GM12872 (cell line): ENCODE measurements around the gene KCNJ5.

ENCODE experiments used
- TF ChIP-seq, protein P1 (sequence below): IDR thresholded peaks from 3 replicates; pipeline ENCODE4 v1.5.1; 2011; ENCODE audit warnings: low read depth, mild to moderate bottlenecking, low read length, moderate library complexity; ENCODE audit not compliant: insufficient read depth

The KCNJ5 gene

GRCh38 chr11:128910576-128910975 lies 19.4 kb downstream of the KCNJ5 start:
- TF ChIP-seq, protein P1, sequence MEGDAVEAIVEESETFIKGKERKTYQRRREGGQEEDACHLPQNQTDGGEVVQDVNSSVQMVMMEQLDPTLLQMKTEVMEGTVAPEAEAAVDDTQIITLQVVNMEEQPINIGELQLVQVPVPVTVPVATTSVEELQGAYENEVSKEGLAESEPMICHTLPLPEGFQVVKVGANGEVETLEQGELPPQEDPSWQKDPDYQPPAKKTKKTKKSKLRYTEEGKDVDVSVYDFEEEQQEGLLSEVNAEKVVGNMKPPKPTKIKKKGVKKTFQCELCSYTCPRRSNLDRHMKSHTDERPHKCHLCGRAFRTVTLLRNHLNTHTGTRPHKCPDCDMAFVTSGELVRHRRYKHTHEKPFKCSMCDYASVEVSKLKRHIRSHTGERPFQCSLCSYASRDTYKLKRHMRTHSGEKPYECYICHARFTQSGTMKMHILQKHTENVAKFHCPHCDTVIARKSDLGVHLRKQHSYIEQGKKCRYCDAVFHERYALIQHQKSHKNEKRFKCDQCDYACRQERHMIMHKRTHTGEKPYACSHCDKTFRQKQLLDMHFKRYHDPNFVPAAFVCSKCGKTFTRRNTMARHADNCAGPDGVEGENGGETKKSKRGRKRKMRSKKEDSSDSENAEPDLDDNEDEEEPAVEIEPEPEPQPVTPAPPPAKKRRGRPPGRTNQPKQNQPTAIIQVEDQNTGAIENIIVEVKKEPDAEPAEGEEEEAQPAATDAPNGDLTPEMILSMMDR: no peak

- TF ChIP-seq, protein P1: no peak
Measured at GRCh38 chr11:128911239-128911638, 20.1 kb downstream of the KCNJ5 start.

DNA sequence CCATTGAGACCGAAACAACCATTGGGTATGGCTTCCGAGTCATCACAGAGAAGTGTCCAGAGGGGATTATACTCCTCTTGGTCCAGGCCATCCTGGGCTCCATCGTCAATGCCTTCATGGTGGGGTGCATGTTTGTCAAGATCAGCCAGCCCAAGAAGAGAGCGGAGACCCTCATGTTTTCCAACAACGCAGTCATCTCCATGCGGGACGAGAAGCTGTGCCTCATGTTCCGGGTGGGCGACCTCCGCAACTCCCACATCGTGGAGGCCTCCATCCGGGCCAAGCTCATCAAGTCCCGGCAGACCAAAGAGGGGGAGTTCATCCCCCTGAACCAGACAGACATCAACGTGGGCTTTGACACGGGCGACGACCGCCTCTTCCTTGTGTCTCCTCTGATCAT lies 20.5 kb downstream of the KCNJ5 start:
- TF ChIP-seq, protein P1: no peak

- TF ChIP-seq, protein P1: no peak
Measured at GRCh38 chr11:128913806-128914205, 22.6 kb downstream of the KCNJ5 start.

DNA sequence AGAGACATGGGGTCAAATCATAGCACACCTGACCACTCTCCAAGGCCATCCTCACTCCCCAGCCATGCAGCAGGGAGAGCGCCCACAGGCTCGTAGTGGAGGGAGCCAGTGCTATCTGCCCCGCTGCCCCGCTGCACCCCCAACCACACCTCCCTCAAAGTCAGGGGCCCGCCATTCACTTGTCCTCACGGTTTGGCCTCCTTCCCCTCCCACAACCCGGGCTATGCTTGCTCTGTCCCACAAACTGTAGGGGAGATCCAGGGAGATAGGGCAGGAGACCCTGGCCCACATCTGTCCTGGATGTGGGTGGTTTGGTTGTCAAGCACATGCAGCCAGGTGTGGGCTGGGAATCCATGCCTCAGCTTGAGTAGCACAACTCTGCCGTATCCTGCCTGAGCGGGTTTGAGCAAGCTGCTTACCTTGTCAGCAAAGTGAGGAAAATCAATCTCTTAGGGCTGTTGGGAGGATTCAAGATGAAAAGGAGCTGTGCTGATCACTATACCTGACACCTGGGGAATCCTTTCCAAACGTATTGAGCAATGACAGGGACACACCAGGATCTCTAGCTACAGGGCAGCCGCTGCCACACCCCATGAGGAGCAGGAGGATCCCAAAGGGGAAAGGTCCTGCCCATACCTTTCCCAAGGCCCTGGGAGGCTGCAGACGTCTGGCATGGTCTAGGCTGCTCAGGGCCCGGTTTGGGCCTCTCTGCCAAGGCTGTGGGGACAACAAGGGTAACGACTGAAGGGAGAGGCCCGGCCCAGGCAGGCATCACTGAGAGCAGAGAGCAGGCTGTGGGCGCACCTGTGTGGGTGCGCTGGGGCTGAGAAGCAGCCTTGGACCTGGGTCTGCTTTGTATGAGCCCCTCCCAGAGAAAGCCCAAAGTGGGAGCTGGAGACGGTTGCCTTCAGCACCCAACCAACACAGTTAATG lies 23.3 kb downstream of the KCNJ5 start:
- TF ChIP-seq, protein P1: no peak

- TF ChIP-seq, protein P1: no peak
Measured at GRCh38 chr11:128915149-128915521, 24.0 kb downstream of the KCNJ5 start.

DNA sequence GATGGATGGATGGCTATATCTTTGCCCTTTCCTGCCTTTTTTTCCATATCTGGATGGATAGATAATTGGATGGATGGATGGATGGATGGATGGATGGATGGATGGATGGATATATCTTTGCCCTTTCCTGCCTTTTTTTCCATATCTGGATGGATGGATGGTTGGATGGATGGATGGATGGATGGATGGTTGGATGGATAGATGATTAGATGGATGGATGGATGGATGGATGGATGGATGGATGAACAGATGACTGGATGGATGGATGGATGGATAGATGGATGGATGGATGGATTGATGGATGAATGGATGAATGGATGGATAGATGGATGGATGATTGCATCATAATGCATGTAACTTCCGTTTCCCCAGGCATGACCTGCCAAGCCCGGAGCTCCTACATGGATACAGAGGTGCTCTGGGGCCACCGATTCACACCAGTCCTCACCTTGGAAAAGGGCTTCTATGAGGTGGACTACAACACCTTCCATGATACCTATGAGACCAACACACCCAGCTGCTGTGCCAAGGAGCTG lies 24.9 kb downstream of the KCNJ5 start:
- TF ChIP-seq, protein P1: no peak
